Neural crest cell (in vitro differentiated cells): ENCODE measurements around the gene UNC13A. TPM values are rescaled to one million over a fixed set of nuclear protein-coding genes. Genes with fewer than 3 reads are reported as not detected.

ENCODE experiments used
- DNase-seq: peaks from one replicate; pipeline ENCODE4 v3.0.0; 2021; ENCODE audit warnings: low read depth, mixed read lengths, low spot score
- H3K27ac Mint-ChIP-seq: one replicate; pipeline ENCODE4 v1.8.0; 2021; ENCODE audit warnings: mild to moderate bottlenecking, mixed read lengths; ENCODE audit not compliant: unreplicated experiment
- H3K27me3 Mint-ChIP-seq: 2 replicates; pipeline ENCODE4 v1.8.0; 2021; ENCODE audit warnings: low read depth, mild to moderate bottlenecking, mixed read lengths
- H3K36me3 Mint-ChIP-seq: 2 replicates; pipeline ENCODE4 v1.8.0; 2021; ENCODE audit warnings: low read depth, mild to moderate bottlenecking, mixed read lengths
- H3K4me1 Mint-ChIP-seq: 2 replicates; pipeline ENCODE4 v1.8.0; 2021; ENCODE audit warnings: mixed read lengths
- H3K4me3 Mint-ChIP-seq: one replicate; pipeline ENCODE4 v1.8.0; 2021; ENCODE audit warnings: mild to moderate bottlenecking, mixed read lengths
- H3K9me3 Mint-ChIP-seq: 2 replicates; pipeline ENCODE4 v1.8.0; 2021; ENCODE audit warnings: mixed read lengths
- CTCF ChIP-seq: fragments of 200-600 bp; sonication (generic); conservative IDR thresholded peaks from 2 replicates; pipeline ENCODE4 v1.5.0; 2021; ENCODE audit warnings: antibody characterized with exemption, mild to moderate bottlenecking
- total RNA-seq: library from RNA; stranded (reverse); gene quantifications from 2 replicates; pipeline ENCODE4 v1.2.1, GENCODE V29; 2021

Gene UNC13A
- total RNA-seq, 1 donor from 2014 or later: 6.4 TPM

DNA sequence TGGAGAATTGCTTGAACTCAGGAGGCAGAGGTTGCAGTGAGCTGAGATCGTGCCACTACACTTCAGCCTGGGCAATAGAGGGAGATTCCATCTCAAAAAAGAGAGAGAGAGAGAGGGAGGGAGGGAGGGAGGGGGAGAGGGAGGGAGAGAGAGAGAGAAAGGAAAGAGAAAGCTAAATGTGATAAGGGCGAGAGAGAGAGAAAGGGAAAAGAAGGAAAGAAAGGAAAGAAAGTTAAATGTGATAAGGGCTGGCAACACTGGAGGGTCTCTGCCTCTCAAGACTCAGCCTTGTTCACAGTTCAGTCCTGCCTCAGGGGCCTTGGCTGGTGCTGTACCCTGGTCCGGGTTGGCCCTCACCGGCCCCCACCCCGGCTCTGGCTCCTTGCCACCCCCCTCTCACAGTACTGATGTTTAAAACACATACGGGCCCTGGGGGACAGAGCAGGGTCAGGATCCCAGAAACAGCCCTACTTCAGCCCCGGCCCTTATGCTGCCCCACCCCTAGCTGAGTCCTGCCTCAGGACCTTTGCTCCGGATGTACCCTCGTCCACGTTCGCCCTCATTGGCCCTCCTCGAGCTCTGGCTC lies 34.6 kb upstream of the UNC13A start:
- Mint-ChIP-seq H3K27ac (no peak overlapping the region), H3K36me3 (no peaks in the 10 kb centered on the region), H3K9me3 (no peaks in the 10 kb centered on the region), H3K4me1 (peaks cover 25% of the 10 kb centered on the region), H3K27me3 (no peaks in the 10 kb centered on the region), H3K4me3 (peak overlapping the region; percentile 41)
- no peak for DNase-seq
- no peak for TF ChIP-seq CTCF

- Mint-ChIP-seq H3K36me3 (no peaks in the 10 kb centered on the region), H3K27ac (peak overlapping the region; percentile 86), H3K9me3 (no peaks in the 10 kb centered on the region), H3K27me3 (no peaks in the 10 kb centered on the region), H3K4me1 (peaks cover 31% of the 10 kb centered on the region), H3K4me3 (peak overlapping the region; percentile 89)
- TF ChIP-seq CTCF: no peak
- no peak for DNase-seq
Observed at GRCh38 chr19:17721821-17722220, 33.7 kb upstream of the UNC13A start.

- Mint-ChIP-seq H3K4me3 (peak overlapping the region; percentile 89), H3K4me1 (peaks cover 31% of the 10 kb centered on the region), H3K27me3 (no peaks in the 10 kb centered on the region), H3K9me3 (no peaks in the 10 kb centered on the region), H3K27ac (peak overlapping the region; percentile 86), H3K36me3 (no peaks in the 10 kb centered on the region)
- no peak for DNase-seq
- no peak for TF ChIP-seq CTCF
Observed at GRCh38 chr19:17721111-17721628, 33.0 kb upstream of the UNC13A start.

GRCh38 chr19:17720440-17720839 lies 32.3 kb upstream of the UNC13A start:
- Mint-ChIP-seq H3K4me3 (peak overlapping the region; percentile 89), H3K4me1 (peaks cover 31% of the 10 kb centered on the region), H3K27ac (peak overlapping the region; percentile 95), H3K27me3 (no peaks in the 10 kb centered on the region), H3K36me3 (no peaks in the 10 kb centered on the region), H3K9me3 (no peaks in the 10 kb centered on the region)
- no peak for DNase-seq
- no peak for TF ChIP-seq CTCF

DNA sequence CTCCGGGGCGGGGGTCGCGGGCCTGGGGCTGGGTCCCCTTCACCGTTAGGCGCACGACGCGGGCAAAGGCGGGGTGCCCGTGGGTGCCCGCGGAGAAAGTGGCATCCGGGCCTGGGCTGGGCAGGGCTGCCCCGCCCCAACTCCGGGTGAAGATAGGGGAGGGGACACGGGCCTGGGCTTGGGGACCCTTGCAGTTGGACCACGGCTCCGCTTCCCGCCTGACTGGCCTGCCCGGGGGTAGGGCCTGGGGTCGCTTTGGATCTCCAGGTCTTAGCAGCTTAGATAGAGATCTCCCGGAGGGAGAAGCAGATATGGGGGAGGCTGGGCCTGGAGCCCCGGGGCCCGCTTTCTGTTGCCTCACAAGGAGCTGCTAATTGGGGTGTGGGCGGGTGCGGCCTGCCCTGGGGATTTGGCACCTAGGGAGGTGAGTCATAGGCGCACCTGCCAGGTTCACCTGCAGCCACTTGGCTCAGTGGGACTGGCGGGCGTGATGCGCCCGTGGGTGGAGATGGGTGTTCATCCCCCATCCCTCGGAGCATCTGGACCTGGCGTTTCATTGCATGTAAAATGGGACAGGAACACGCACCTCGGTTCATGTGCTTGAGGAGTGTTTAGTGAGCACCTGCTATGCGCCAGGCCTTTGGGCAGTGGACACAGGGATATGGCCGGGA lies 31.7 kb upstream of the UNC13A start:
- peak overlapping the region; percentile 89 for H3K4me3 Mint-ChIP-seq
- peaks cover 31% of the 10 kb centered on the region for H3K4me1 Mint-ChIP-seq
- DNase-seq: no peak
- H3K36me3 Mint-ChIP-seq: no peaks in the 10 kb centered on the region
- H3K27ac Mint-ChIP-seq: peak overlapping the region; percentile 95
- no peaks in the 10 kb centered on the region for H3K27me3 Mint-ChIP-seq
- no peak for TF ChIP-seq CTCF
- H3K9me3 Mint-ChIP-seq: no peaks in the 10 kb centered on the region
